Measurements from ENCODE around the gene TMPRSS4. TPM values are rescaled to one million over a fixed set of nuclear protein-coding genes. Genes with fewer than 3 reads are reported as not detected.

The TMPRSS4 gene, protein sequence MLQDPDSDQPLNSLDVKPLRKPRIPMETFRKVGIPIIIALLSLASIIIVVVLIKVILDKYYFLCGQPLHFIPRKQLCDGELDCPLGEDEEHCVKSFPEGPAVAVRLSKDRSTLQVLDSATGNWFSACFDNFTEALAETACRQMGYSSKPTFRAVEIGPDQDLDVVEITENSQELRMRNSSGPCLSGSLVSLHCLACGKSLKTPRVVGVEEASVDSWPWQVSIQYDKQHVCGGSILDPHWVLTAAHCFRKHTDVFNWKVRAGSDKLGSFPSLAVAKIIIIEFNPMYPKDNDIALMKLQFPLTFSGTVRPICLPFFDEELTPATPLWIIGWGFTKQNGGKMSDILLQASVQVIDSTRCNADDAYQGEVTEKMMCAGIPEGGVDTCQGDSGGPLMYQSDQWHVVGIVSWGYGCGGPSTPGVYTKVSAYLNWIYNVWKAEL
- not detected in 2 replicates for total RNA-seq

DNA sequence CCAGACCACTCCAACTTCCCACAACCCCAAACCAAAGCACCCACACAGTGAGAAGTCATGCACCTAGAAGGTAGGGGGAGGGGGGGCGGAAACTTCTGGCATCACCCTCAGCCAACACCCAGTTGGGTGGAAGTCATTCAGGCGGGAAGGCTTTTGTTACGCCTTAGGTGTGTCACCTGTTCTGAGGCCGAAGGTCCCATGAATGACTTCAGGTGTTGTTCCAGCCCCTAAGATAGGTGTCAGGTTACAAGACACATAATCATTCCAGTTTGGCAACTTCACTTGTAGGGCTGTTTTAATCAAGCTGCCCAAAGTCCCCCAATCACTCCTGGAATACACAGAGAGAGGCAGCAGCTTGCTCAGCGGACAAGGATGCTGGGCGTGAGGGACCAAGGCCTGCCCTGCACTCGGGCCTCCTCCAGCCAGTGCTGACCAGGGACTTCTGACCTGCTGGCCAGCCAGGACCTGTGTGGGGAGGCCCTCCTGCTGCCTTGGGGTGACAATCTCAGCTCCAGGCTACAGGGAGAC is at the start of gene TMPRSS4:
TMPRSS4 (plus strand) TSS at position 325 of the 528 bp plus-strand sequence. CDS start 225 bp downstream, outside the sequence.
- DNase-seq, result no peak

GRCh38 chr11:118027694-118028093 is 49.2 kb upstream of the TMPRSS4 start:
- no peak for DNase-seq

- no peak for DNase-seq
Observed at GRCh38 chr11:118028626-118029025, 48.3 kb upstream of the TMPRSS4 start.

DNA sequence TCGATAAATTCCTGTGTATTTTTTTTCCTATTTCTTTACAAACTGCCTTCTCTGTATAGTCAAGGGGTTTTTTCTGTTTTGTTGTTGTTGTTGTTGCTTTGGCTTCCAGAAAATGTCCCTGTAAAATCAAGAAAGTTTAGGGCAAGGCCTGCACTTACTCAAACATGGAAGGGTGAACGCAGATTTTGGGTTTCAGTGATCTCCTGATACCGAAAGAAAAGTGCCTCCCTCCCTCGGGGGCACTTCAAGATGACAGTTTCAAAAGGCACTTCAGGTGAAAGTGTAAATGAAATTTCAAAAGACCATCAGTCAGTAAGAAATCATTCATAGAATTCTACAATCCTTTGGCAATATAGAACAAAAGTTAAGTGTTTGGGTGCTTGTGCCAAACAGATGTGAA is 43.4 kb upstream of the TMPRSS4 start:
- no peak for DNase-seq

DNA sequence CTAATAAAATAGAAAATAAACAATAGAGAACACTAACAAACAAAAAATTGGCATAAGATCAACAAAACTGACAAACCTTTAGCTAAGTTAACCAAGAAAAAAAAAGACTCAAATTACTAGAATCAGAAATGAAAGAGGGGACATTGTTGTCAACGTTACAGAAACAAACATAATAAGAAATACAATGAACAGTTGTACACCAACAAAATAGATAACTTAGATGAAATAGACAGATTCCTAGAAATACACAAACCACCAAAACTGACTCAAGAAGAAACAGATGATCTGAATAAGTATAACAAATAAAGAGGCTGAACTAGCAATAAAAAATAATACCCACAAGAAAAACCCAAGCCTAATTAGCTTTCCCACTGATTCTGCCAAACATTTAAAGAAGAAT is 34.7 kb upstream of the TMPRSS4 start:
- DNase-seq, result no peak

DNA sequence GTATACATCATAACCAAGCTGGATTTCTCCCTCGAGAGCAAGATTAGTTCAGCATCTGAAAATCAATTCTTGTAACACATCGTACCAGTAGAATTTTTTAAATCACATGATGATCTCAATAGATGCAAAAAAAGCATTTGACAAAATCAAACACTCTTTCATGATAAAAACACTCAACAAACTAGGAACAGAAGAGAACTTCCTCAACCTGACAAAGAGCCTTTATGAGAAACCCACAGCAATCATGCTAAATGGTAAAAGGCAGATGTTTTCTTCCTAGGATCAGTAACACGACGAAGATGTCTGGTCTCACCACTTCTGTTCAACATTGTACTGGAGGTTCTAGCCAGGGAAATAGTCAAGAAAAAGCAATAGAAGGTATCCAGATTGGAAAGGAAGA is 34.1 kb upstream of the TMPRSS4 start:
- no peak for DNase-seq

- DNase-seq, result no peak
Observed at GRCh38 chr11:118045191-118045590, 31.7 kb upstream of the TMPRSS4 start.

DNA sequence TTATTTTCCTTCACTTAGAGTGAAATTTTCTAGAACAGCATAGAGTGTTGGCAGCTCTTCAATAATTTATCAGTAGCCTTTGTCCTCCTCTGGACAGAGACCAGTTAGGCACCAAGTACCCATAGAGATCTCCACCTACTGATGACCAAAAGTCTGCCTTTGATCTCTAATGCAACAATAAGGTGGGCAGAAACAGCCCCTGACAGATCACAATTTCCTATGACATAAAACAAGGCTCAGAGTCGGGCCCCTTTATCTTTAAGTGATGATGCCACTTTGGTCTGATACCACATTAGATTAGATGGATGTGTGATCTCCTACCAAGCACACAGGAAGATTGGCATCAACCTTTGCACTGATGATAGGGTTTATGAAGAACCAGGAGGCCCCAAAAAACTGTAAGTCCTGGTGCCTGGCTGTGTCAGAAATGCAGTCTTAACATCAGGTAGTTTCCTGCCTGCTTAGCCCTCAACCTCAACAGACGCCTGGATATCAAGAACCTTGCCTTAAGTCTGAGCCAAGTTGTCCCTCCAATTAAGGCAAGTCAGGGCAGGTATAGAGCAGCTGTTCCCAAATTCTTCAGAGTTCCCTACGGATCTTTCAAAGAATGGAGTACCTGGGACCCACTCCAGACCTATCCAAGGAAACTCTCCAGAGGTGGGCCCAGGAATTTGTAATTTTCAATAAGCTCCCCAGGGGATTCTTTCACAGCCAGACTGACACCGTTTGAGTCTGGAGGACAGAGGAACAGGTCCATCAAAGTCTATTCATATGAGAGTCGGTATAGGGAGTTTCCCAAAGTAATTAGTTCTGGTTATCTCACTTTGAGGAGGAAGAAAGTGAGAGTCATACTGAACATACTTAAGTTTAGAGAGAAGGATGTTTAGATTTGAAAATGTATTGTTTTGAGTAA is 30.6 kb upstream of the TMPRSS4 start:
- DNase-seq, result no peak

DNA sequence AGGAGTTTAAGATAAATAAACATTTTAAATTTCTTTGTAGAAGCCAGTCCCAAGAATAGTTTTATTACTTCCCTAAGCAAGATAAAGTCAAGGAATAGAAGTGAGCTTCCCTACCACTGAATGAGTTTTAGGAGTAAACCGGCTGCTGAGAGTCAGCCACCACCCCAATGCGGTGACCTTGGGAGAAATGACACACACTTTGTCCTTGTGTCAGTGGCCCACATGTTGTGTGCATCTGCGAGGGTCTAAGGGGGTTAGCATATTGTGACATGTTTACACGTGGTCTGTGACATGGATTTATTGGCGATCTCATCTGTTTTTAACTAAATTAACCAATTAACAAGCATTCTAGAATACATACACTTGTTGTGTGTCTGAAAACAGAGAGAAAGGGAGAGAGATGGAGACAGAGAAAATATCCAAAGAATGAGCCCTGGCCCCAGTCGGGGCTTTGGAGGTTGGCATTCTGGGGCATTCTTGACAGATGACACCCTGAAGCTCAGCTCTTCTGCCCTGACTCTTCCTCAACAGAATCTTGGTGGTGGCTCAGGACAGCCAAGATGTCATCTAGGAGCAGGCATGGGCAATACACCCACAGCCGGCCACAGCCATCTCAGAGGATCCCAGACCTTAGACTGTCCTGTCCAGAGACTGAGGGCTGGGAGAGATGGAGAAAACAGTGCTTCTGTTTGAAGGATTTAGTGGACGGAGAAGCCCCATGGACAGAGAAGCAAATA is 29.7 kb upstream of the TMPRSS4 start:
- DNase-seq, result no peak

- no peak for DNase-seq
Observed at GRCh38 chr11:118047749-118048148, 29.1 kb upstream of the TMPRSS4 start.

DNA sequence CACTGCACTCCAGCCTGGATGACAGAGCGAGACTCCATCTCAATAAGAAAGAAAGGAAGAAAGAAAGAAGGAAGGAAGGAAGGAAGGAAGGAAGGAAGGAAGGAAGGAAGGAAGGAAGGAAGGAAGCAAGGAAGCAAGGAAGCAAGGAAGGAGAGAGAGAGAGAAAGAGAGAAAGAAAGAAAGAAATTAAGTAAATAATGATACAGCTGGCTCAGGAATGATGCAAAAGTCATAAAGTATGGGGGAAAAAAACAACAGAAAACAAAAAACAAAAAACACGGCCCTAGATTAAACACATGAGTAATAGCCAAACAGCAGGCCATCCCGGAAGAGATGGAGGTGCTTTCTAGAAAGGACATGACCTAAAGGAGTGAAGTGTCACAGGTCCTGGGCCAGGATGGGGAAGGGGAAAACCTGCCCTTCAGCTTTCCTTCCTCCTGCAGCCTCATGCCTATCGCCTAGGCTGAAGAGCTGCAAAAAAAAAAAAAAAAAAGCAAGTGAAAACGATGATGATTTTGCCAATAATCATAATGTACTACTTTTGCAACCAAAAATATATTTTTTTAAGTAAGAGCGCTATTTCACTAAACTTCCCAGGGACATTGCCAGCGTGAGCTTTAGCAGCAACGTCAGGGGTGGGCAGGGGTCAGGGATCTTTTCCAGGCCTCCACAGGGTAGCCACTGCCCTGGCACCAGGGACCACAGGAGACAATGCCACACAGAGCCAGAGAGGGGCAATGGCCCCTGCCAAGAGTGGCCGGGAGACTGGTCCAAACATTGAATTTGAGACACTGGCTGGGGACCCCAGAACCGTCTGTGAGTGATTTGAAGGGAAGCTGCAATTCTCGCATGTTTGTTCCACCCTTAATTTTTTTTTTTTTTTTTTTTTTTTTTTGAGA is 28.2 kb upstream of the TMPRSS4 start:
- DNase-seq, result no peak

DNA sequence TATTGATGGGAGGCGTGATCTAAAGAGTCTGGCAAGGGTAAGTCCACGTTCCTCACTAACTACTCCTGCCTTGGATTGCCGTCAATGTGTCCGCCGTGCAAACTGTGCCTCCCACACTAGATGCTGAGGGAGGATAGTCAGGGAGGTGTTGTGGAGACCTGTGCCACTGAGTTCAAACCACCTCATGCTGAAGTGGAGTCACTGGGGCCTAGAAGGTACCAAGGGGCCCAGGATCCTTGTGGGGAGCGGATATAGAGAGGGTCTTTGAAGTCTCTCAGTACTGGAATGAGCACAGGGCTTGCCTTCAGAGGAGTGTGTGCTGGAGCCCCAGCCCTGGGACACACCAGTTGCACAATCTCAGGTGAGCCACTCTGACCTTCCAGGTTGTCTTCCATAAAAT is 27.1 kb upstream of the TMPRSS4 start:
- no peak for DNase-seq

DNA sequence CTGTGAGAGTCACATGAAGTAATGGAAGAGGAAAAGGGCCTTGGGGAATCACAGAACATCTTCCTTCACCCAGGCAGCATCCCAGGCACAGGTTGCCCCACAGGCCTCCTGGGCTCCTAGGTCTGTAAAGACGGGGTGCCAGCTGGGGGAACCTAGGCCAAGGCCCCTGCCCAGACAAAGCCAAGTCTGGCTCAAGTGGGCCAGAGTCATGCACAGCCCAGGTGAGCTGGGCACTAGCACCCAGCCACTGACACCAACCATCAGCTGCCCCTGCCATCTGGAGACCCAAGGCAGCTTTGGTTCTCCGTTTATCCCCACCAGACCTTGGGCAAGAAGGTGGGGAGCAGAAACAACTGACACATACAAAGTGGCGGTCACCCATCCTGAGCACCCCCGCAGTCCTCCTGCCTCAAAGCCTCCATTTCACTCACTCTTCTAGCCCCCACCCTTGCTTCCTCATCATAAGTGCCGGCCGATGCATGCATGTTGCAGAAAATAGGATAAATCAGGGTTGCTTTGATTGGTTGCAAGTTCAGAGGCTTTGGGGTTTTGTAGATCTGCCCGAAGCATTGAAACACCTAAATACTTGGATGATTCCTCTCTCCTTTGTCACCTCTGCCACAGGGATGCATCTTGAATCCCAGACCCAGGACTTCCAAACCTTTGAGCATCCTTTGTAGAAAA is 26.5 kb upstream of the TMPRSS4 start:
- no peak for DNase-seq

- DNase-seq, result no peak
Observed at GRCh38 chr11:118051136-118051610, 25.7 kb upstream of the TMPRSS4 start.

DNA sequence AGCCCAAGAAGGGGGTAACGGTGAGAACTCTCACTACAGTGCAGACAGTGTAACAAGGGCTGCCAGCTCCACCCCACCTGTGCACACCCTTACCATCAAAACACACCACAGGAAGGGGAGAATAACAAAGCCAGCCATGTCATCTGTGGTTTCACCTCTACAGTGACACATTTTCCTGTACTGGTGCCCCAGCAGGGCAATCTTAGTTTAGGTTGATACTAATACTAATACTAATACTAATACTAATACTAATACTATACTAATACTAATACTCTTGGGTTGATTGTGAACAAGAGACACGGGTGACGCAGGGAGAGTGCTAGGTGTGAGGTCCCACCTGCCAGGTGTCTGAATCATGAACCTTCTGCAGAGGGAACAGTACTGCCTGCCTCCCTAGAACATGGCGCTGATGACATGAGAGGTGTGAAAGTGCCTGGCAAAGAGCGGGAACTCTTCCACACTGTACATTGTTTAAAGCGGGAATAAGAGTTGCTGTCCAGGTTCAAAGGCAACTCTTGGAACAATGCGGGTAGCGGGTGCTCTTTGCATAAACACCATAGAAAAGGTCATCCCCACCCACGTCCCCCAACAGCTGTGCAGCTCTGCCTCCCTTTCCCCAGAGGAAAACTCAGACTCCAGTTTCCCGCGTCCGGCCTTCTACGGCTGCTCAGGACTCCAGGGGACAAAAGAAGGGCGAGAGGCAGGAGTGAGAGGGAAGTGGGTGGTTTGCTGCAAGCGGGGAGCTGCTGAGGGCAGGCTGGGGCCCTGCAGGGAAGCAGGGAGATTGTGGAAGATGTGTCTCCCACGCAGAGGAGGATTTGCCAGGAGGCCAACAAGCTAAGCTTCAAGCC is 25.0 kb upstream of the TMPRSS4 start:
- DNase-seq, result no peak

- no peak for DNase-seq
Observed at GRCh38 chr11:118052581-118053206, 24.2 kb upstream of the TMPRSS4 start.

DNA sequence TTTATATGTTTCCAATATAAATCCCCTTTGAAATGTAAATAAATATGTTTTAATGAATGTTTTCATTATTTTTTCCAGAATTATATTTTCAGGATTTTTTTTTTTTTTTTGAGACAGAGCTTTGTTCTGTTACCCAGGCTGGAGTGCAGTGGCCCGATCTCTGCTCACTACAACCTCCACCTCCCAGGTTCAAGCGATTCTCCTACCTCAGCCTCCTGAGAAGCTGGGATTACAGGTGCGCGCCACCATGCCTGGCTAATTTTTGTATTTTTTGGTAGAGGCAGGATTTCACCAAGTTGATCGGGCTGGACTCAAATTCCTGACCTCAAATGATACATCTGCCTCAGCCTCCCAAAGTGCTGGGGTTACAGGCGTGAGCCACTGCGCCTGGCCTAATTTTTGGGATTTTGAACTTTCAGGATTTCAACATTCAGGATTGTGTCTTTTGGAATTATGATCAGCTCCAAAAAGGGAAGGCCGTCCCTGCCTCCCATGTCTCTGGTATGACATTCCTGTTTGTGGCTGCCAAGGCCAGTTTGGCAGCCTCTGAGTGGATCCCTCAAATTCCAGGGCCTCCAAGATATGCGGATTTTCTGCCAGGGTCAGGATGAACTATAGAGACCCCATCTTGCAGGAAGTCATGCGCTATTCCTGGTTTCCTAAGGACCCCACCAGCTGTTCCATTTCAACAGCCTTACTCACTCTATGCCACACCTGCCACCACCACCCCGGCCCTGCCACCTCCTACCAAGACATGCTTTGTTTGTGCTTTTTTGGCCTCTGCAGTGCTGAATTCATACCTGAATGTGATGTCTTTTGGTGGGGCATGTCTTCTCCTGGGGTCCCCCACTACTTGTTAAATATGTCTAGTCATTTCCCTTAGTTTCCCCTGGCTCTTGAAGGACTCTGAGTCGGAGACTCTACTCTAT is 21.9 kb upstream of the TMPRSS4 start:
- DNase-seq, result no peak

DNA sequence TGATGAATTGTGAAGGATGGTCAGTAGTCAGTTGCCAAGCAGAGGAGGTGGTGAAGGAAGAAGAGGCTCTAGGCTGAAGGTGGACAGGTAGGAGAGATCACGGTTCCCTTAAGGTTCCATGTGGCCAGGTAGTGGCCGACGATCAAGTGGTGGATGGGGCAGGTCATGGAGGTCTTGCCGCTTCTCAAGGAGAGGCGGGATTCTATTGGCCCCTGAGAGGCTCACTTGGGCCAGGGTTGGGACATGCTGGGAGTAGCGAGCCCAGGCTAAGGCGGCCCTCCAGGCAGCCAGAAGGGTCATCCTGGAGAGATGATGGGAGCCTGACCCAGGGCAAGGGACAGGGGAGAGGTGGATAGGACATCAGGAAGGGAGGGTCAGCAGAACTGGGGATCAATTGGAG is 20.9 kb upstream of the TMPRSS4 start:
- DNase-seq, result no peak

Measured in dermis blood vessel endothelial cell (primary cell).